ENCODE measurements around the gene COBLL1.

COBLL1 gene

GRCh38 chr2:164847981-164848741 lies 6.5 kb upstream of the COBLL1 start:
- no peaks in the 10 kb centered on the region for H3K9me3 ChIP-seq
- no peak for DNase-seq
- no peaks in the 10 kb centered on the region for H3K27me3 ChIP-seq
- no peaks in the 10 kb centered on the region for H3K36me3 ChIP-seq
- no peaks in the 10 kb centered on the region for H3K4me1 ChIP-seq
- no peak overlapping the region for H3K4me3 ChIP-seq (ENCODE audit: low read depth, low read length)
- no peak for TF ChIP-seq CTCF (IDR thresholded peaks at IDR 0.05; ENCODE audit: low read depth, low read length)

- no peaks in the 10 kb centered on the region for H3K4me1 ChIP-seq
- no peak for DNase-seq
- TF ChIP-seq CTCF (IDR thresholded peaks at IDR 0.05; ENCODE audit: low read depth, low read length): no peak
- H3K4me3 ChIP-seq (ENCODE audit: low read depth, low read length): no peak overlapping the region
- no peaks in the 10 kb centered on the region for H3K36me3 ChIP-seq
- H3K27me3 ChIP-seq: no peaks in the 10 kb centered on the region
- no peaks in the 10 kb centered on the region for H3K9me3 ChIP-seq
These were observed 5.7 kb upstream of the COBLL1 start for GRCh38 chr2:164847291-164847690.

- Histone ChIP-seq H3K4me3 (ENCODE audit: low read depth, low read length) (no peak overlapping the region), H3K36me3 (no peaks in the 10 kb centered on the region), H3K4me1 (no peaks in the 10 kb centered on the region), H3K9me3 (no peaks in the 10 kb centered on the region), H3K27me3 (no peaks in the 10 kb centered on the region)
- no peak for DNase-seq
- TF ChIP-seq CTCF (IDR thresholded peaks at IDR 0.05; ENCODE audit: low read depth, low read length): no peak
These were observed 4.7 kb upstream of the COBLL1 start for GRCh38 chr2:164846276-164846675.

GRCh38 chr2:164843346-164843911 lies 1.8 kb upstream of the COBLL1 start:
- DNase-seq: no peak
- Histone ChIP-seq H3K9me3 (no peaks in the 10 kb centered on the region), H3K27me3 (no peaks in the 10 kb centered on the region), H3K4me1 (no peaks in the 10 kb centered on the region), H3K36me3 (no peaks in the 10 kb centered on the region), H3K4me3 (ENCODE audit: low read depth, low read length) (no peak overlapping the region)
- TF ChIP-seq CTCF (IDR thresholded peaks at IDR 0.05; ENCODE audit: low read depth, low read length): no peak

- Histone ChIP-seq H3K27me3 (no peaks in the 10 kb centered on the region), H3K4me1 (no peaks in the 10 kb centered on the region), H3K36me3 (no peaks in the 10 kb centered on the region), H3K9me3 (no peaks in the 10 kb centered on the region), H3K4me3 (ENCODE audit: low read depth, low read length) (no peak overlapping the region)
- no peak for TF ChIP-seq CTCF (IDR thresholded peaks at IDR 0.05; ENCODE audit: low read depth, low read length)
- no peak for DNase-seq
These were observed 972 bp upstream of the COBLL1 start for GRCh38 chr2:164842624-164842966.

GRCh38 chr2:164840930-164841718 lies 499 bp downstream of the COBLL1 start:
- Histone ChIP-seq H3K36me3 (no peaks in the 10 kb centered on the region), H3K9me3 (no peaks in the 10 kb centered on the region), H3K4me3 (ENCODE audit: low read depth, low read length) (peak overlapping the region; percentile 75), H3K4me1 (no peaks in the 10 kb centered on the region), H3K27me3 (no peaks in the 10 kb centered on the region)
- DNase-seq: peak; percentile 81
- TF ChIP-seq CTCF (IDR thresholded peaks at IDR 0.05; ENCODE audit: low read depth, low read length): 0 out of 2 replicates have a peak, but pooled peaks have one; percentile 6
